ENCODE measurements around the gene ADAM12. TPM values are rescaled to one million over a fixed set of nuclear protein-coding genes. Genes with fewer than 3 reads are reported as not detected.

Gene ADAM12
- total and polyA plus RNA-seq, 10 of the 15 experiments (the other 5 are each of a cell fraction or from before 2014, with no cell fraction given), result under 0.01 to 0.62 (median 0.04) TPM; not detected in 5

- Histone ChIP-seq H3K9me3 (replicated peaks; ENCODE audit: control insufficient read depth, insufficient read depth, low read length) (no peaks in the 10 kb centered on the region), H3K4me3 (no peak overlapping the region), H3K9ac (ENCODE audit: control insufficient read depth, insufficient read depth, low read length) (no peak overlapping the region), H3K4me1 (ENCODE audit: control insufficient read depth, insufficient read depth, low read length) (no peaks in the 10 kb centered on the region), H3K27me3 (replicated peaks in 1 of 2; ENCODE audit: control insufficient read depth in 2 of 2, insufficient read depth in 2 of 2, low read length in 1 of 2) (no peaks in the 10 kb centered on the region), H3K36me3 (ENCODE audit: control insufficient read depth in 2 of 2, insufficient read depth in 2 of 2, low read length in 1 of 2) (no peaks in the 10 kb centered on the region), H4K20me1 (ENCODE audit: control insufficient read depth, insufficient read depth) (no peaks in the 10 kb centered on the region), H3K4me2 (ENCODE audit: control insufficient read depth, insufficient read depth) (no peak overlapping the region), H3K79me2 (ENCODE audit: control insufficient read depth, insufficient read depth, low read length) (no peaks in the 10 kb centered on the region), H2AFZ (ENCODE audit: control insufficient read depth, low read depth, low read length) (no peak overlapping the region), H3K27ac (ENCODE audit: control insufficient read depth, insufficient read depth) (no peak overlapping the region)
- POLR2A ChIA-PET, result no interaction called here
- in situ Hi-C loops (cut with MboI) (no loop called here), intact Hi-C loops (cut with micrococcal nuclease; ENCODE audit: unreplicated experiment) (no loop called here)
- WGBS (ENCODE audit: insufficient coverage, insufficient replicate concordance, low lambda C conversion rate, missing lambda C conversion rate), result 18% methylated on average over 6 of the region's 6 CpGs
- no TSS peak for BruUV-seq (replicated peaks)
- ATAC-seq, result no peak
- no peak for FAIRE-seq
- CTCF ChIA-PET, result no interaction called here
- RAD21 ChIA-PET (ENCODE audit: unreplicated experiment), result no interaction called here
- TF ChIP-seq NR2C2 (IDR thresholded peaks at IDR 0.05; ENCODE audit: borderline replicate concordance, control insufficient read depth, insufficient read length, low read depth) (no peak), NFIC (IDR thresholded peaks at IDR 0.05; ENCODE audit: low read depth, low read length) (no peak), USF2 (IDR thresholded peaks at IDR 0.05; ENCODE audit: borderline replicate concordance, low read depth, low read length) (no peak), EP300 (IDR thresholded peaks at IDR 0.05; ENCODE audit: borderline replicate concordance in 1 of 2, control insufficient read depth in 1 of 2, low read depth in 2 of 2, low read length in 2 of 2) (no peak), CEBPZ (IDR thresholded peaks at IDR 0.05; ENCODE audit: low read depth, low read length) (no peak), TARDBP (IDR thresholded peaks at IDR 0.05; ENCODE audit: borderline replicate concordance) (no peak), ATF3 (IDR thresholded peaks at IDR 0.05; ENCODE audit: borderline replicate concordance, extremely low read depth, low read depth, low read length) (no peak), SRF (IDR thresholded peaks at IDR 0.05; ENCODE audit: low read depth in 2 of 2, low read length in 2 of 2) (no peak)
- SMC1A ChIA-PET (ENCODE audit: uncharacterized antibody, unreplicated experiment), result no interaction called here
- no peak for DNase-seq (ENCODE audit: low read depth, low spot score)
Observed at GRCh38 chr10:126156503-126156902, 231.8 kb downstream of the ADAM12 start.

Measured in GM12878 (cell line).